ENCODE measurements around the gene CD47.

DNA sequence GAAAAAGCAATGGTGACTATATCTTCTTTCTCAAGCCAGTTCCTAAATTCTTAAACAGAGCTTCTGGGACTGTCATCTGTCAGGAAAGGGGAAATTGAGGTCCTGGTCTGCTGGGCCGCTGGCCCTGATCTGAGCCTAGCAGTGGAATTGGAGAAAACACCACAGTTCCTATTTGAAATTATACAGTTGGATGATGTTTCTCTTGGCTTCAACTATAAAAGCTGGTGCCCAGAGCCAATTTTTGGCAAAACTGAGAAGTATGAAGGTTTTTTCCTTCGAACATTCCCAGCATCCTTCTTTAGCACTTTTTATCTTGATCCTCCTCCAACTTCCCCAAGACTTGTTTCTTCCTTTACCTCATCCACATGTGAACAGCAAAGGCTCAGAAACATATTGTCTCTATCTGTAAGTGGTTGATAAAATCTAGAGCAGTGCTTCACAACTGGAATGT lies 83.9 kb downstream of the CD47 start:
- TF ChIP-seq EZH2 (IDR thresholded peaks at IDR 0.05; ENCODE audit: low read depth) = no peak
- TF ChIP-seq, protein P1, sequence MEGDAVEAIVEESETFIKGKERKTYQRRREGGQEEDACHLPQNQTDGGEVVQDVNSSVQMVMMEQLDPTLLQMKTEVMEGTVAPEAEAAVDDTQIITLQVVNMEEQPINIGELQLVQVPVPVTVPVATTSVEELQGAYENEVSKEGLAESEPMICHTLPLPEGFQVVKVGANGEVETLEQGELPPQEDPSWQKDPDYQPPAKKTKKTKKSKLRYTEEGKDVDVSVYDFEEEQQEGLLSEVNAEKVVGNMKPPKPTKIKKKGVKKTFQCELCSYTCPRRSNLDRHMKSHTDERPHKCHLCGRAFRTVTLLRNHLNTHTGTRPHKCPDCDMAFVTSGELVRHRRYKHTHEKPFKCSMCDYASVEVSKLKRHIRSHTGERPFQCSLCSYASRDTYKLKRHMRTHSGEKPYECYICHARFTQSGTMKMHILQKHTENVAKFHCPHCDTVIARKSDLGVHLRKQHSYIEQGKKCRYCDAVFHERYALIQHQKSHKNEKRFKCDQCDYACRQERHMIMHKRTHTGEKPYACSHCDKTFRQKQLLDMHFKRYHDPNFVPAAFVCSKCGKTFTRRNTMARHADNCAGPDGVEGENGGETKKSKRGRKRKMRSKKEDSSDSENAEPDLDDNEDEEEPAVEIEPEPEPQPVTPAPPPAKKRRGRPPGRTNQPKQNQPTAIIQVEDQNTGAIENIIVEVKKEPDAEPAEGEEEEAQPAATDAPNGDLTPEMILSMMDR (conservative IDR thresholded peaks at IDR 0.05) = no peak
